Stimulated activated CD8-positive, alpha-beta memory T cell treated with anti-CD3 and anti-CD28 coated beads, Interleukin-4, amount 100 ng/mL, for 24 hours (primary cell): ENCODE measurements around the gene SMIM43.
"Not testable (repeated sequence)": the region's sequence is repeated elsewhere in the genome, so short reads cannot be mapped to it uniquely, and the experiment has no call there.

Experiments used
- DNase-seq: peaks from one replicate; pipeline ENCODE4 v3.0.0-alpha.2; 2020; ENCODE audit warnings: low read depth

SMIM43 gene

GRCh38 chr4:121778991-121779628 lies 14.1 kb upstream of the SMIM43 start:
- no peak for DNase-seq

DNA sequence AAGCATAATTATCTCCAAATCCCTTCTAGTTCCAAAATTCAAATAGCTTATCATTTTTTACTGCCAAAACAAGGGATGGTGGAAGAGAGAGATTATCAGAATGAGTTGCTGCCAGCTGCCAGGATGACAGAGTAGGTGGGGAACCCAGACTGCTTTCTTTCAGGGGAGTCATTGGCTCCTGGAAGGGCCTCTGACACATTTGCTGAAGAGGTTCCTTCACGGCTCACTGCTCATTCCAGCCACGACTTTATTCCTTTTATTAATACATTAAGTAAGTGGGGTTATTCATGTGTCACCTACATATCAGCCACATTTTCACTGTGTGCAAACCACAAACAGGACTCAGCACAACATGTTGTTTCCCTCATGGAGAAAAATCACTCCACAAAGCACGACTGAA lies 12.7 kb upstream of the SMIM43 start:
- no peak for DNase-seq

DNA sequence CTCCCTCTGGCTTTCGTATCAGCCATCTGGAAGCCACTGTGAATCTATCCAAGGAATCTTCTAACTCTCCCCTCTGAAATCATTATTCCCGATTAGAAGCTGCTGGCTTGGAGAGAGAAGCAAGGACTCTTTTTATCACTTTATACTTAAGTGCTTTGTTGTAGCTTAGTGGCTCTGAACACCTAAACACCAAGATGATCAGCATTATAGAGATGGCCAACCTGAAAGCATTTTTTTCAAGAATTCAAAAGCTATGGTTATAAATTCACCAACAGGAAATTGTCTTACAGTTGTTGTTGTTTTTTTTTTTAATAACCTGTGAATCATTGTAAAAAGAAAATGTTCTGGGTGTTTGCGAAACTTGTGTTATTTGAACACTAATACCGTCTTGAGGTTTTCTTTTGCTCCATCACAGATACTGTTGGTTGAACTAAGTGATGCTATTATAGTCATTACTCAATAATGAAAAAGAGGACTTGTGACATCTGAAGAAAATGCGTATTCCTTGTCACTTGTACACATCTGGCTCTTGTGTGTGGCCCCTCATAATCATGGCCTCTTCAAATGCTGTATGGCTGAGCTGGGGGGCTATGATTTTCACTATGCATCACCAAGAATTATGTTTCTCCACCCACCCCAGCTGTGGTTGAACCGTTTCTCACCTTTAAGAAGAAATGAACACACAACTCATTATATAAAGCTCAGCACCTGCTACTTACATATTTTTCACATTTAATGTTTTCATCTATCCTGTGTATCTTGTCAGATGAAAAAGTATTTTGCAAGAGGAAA lies 11.8 kb upstream of the SMIM43 start:
- no peak for DNase-seq

GRCh38 chr4:121773883-121774282 lies 8.9 kb upstream of the SMIM43 start:
- DNase-seq: no peak

DNA sequence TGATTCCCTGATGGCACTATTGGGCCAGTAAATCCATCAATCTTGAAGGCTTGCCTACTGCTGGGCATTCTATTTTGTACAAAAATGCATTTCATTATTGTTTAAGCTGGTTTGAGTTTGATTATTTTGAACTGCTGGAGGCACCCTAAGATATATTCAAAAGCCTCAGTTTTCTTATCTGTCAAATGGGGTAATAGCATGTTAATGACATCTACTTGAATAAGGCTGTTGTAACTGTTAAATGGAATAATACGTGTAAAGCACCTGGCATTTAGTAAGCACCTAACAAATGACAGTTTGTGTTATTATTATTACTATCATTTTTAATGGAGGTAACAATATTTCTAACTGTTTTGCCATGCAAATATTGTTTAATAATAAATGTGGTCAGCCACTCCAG lies 6.9 kb upstream of the SMIM43 start:
- no peak for DNase-seq

DNA sequence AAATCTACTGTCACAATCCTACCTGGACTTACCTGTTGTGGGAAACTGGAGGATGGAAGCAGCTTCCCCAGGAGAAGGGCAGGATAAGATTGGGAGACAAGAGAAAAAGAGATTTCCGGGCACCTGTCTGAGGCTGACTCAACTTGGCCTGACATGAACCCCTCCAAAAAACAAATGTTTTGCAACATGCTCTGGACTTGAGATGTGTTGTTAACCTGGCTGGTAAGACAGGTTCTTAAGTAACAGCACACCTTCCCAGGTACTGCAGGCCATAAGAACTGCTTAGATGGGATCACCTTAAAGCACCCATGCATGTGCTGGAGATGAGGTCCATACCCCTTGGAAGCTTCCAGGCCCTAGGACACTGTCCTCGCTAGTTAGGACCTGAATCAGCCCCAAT lies 4.4 kb upstream of the SMIM43 start:
- DNase-seq: no peak

- no peak for DNase-seq
Observed at GRCh38 chr4:121767166-121767565, 2.2 kb upstream of the SMIM43 start.

- DNase-seq: no peak
Observed at GRCh38 chr4:121765971-121766538, 1.1 kb upstream of the SMIM43 start.

DNA sequence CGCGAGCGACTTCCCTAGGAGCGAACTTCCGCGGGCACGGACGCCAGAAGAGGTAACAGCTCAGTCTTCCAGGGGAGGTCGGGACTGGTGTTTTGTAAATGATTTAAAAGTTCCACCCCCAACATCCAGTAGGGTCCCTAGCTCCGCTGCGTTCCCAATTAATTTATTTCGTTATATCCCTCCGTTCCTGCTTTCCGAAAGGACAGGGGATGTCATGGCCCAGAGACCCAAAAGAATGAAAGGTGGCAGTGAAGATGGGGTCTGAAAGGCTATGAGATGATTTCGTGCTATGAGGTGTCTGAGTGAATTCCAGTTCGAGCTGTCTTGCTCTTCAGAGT lies 373 bp upstream of the SMIM43 start:
- no peak for DNase-seq

DNA sequence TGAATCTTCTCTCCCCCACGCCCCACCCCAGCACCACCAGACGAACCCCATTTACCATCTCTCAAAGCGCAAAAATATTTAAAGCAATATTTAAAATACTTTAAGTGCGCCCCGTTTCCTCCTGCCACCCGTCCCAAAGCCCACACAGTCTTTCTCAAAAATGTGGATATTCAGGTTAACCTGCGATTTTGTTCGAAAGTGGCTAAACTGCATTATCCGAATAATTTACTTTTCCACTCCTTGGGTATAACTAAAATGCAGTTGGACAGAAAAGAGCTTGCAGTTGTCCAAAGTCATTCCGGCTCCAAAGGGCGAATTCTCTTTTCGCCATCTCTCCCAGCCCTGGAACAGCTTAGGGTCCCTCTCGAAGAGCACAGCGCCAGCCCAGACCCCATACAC lies 662 bp downstream of the SMIM43 start:
- DNase-seq: no peak

DNA sequence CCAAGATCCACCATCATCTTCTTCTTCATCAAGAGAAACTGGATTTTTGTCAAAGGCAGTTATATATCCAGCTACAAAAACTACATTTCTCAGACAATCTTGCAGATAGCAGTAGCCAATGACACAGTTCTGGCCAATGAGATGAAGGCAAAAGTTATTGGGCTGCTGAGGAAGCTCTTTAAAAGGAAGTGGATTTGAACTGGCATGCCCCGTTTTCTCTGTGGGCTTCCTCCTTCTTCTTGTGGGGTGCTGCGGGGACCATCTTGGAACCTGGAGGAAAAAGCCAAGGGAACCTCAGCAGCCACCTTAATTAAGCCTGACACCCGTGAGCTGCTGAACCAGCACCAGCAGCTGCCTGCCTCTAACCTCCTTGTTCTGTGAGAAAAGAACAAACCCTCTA lies 4.8 kb downstream of the SMIM43 start:
- DNase-seq: no peak

GRCh38 chr4:121758925-121759568 lies 5.9 kb downstream of the SMIM43 start:
- DNase-seq: no peak

DNA sequence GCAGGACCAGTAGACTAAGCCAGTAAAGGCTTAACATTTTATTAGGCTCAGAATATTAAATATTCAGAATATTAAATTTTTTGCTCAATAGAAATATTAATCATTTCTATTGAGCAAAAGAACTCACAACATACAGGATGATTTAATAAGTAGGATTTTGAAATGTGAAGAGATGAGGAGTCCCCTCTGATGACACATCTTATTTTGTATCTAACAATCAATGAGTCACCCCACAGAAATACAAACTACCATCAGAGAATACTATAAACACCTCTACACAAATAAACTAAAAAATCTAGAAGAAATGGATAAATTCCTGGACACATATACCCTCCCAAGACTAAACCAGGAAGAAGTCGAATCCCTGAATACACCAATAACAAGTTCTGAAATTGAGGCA lies 12.8 kb downstream of the SMIM43 start:
- DNase-seq: not testable (repeated sequence)

DNA sequence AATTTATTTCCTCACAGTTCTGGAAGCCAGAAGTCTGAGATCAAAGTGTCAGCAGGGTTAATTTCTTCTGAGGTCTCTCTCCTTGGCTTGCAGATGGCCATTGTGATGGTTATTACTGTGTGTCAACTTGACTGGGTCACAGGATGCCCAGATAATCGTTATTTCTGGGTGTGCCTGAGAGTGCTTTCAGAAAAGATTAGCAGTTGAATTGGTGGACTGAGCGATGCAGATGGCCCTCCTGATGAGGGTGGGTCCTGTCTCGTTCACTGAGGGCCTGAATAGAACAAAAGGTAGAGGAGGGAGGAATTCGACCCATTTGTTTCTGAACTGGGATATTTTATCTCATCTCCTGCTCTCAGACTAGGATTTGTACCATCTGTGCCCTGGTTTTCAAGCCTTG lies 15.7 kb downstream of the SMIM43 start:
- DNase-seq: no peak

DNA sequence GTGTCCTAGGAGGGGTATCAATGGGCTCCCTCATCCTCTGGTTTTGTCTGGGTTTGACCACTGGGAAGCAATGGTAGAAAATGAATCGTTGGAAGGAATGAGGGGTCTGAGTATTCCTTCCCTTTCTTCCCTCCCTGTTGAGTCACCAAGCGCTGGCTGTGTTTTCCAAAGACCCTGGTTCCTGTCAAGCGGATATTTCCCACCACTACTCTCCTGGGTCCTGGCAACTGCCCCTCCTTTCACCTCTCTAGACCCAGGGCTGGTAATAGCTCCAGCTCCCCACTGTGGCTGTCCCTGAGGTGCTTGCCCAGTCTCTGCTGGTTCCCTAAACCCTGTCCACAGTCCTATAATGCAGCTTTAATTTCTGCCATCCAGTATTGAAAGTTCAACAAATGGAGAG lies 22.2 kb downstream of the SMIM43 start:
- DNase-seq: no peak

GRCh38 chr4:121741751-121742150 lies 23.2 kb downstream of the SMIM43 start:
- DNase-seq: no peak

GRCh38 chr4:121740796-121741409 lies 24.1 kb downstream of the SMIM43 start:
- no peak for DNase-seq

DNA sequence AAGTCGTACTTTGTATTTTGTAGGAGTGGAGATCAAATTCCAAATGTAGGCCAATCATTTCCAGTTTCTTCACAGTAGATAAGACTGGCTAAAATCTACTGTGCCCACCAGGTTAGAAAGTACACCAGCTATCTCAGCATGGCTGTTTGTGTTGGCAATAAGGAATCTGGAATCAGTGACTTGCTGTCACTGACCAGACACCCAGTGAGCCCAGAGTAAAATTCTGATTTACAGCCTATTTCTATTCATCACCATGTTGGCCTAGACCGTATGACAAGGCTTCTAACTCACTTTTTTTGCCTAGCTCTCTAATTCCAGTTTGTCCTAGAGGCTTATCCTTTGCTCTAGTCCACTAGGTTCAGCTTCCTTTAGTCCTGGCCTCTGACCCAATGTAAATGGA lies 25.4 kb downstream of the SMIM43 start:
- DNase-seq: no peak

DNA sequence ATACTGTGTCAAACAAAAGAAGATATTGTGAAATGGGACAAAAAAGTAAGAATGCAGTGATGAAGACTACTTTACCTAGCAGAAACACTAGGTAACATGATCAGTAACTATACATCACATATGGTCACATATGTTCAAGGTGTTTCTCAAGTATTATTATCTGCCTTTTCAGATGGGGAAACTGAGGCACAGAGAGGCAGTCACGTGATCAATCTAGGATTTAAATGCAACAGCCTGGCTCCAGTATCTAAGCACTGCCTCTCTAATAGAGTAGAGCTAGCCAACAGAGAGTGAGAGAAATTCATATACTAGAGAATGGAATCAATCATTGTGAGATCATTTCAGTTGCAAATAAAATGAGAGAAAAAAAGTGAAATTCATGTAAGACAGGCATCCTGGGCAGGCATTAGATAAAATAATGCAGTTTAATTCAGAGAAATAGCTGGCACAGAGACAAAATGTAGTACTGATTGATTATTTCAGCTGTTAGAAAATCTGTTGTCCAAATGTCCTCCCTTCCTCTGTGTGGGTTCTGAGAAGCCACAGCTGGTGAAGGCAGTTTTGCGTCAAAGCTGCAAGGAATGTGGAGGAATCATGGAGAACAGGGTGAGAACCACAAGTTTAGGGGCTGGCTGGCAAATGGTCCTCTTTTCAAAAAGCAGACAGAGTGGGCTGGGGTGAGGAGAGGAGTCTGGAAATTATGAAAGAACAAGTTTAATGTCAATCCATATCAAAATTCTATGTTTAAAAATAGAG lies 26.0 kb downstream of the SMIM43 start:
- no peak for DNase-seq

GRCh38 chr4:121737846-121738554 lies 27.0 kb downstream of the SMIM43 start:
- no peak for DNase-seq

DNA sequence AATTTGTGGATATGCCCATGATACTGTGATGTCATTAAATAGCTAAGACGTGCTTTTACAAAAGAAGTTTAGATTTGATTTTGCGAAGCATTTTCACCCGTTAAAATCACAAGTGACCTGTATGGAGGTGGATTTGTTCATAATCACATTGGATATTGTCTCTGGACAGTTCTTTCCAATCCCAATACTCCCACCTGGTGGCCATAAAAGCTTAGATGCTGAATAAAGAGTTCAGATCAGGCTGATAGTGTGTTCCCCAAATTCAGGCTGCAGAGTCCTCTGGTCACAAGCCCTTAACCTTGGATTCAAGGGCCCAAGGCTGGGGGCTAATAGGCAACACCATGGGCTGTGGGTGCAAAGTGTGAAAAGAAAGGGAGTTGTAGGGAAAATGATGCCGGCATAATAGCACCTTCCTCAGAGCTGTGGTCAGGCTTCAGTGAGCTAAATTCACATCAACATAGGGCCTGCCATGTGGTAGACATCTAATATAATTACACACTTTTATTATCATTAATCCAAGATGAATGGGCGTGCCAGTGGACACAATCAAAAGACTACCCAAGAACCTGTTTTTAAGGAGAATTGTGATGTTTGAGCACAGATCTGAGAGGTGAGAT lies 28.1 kb downstream of the SMIM43 start:
- DNase-seq: no peak
